Renal cortex interstitium (tissue), 11 donors: ENCODE data around the gene DUSP2. TPM values are rescaled to one million over a fixed set of nuclear protein-coding genes. Genes with fewer than 3 reads are reported as not detected.

Experiments
- DNase-seq, 11 donors: peaks; one replicate each; pipeline ENCODE4 v3.0.0-alpha.2; 2013; ENCODE audit warnings: low read depth in 9 of 11, low spot score in 4 of 11; ENCODE audit errors: extremely low read depth in 1 of 11
- polyA plus RNA-seq, 3 donors: library from polyadenylated mRNA; unstranded; fragments of 120-200 nt; gene quantifications; one replicate each; pipeline ENCODE4 v1.2.1, GENCODE V29; 2013; ENCODE audit not compliant: insufficient read length in 3 of 3

DUSP2 gene
- polyA plus RNA-seq, 3 donors = 2.1 to 8.9 (median 2.9) TPM

DNA sequence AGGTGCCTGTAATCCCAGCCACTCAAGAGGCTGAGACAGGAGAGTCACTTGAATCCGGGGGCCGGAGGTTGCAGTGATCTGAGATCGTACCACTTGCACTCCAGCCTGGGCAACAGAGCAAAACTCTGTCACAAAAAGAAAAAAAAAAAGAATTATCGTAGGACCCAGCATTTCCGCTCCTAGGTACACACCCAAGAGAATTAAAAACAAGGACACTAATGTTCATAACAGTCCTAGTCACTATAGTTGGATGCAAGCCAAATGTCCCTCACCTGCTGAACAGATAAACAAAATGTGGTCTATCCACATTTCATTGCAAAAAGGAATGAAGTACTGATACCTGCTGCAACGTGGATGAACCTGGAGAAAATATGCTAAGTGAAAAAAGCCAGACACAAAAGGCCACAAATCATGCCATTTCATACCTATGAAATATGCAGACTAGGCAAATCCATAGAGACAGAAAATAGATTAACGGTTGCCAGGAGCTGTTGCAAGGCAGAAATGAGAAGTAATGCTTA, 50.1 kb downstream of the DUSP2 start:
- no peak for DNase-seq

DNA sequence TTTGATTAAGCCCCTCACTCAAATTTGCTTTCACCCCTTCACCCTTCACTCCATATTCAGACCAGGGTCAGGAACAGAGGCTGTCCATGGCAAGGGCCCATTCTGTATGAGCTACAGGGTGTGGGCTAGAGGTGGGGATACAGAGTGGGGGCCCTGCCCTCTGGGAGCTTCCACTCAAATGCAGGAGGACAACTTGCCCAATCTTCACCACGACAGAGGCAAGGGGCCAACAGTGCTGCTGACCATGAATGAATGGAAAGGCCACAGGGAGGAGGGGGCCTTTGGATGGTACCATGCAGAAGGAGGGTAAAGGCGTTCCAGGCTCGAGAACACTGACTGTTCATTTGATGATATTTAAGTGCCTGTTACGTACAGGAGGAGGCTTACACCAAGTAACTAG, 51.7 kb downstream of the DUSP2 start:
- DNase-seq = no peak

Other genes starting within 250 kb of the DUSP2 start
- gene ANKRD36C, start 153.6 kb downstream of the DUSP2 start, polyA plus RNA-seq = 10 to 100 TPM; 17.7 to 26.0 (median 18.0) TPM
- gene GPAT2, start 110.5 kb downstream of the DUSP2 start, polyA plus RNA-seq = 1 to 10 TPM in 2 of 3 donors, under 1 TPM in 1; 0.83 to 2.8 (median 1.3) TPM
- 1 to 10 TPM; 4.5 to 4.8 (median 4.5) TPM for gene ADRA2B, start 28.9 kb downstream of the DUSP2 start, polyA plus RNA-seq
- gene ASTL, start 6.9 kb downstream of the DUSP2 start, polyA plus RNA-seq = under 1 TPM; 0.17 to 0.20 (median 0.20) TPM
- gene STARD7, start 63.4 kb upstream of the DUSP2 start, polyA plus RNA-seq = 100 to 1,000 TPM; 135 to 159 (median 141) TPM
- 10 to 100 TPM; 38.3 to 44.0 (median 41.2) TPM for gene TMEM127, start 120.6 kb upstream of the DUSP2 start, polyA plus RNA-seq
- 10 to 100 TPM; 68.1 to 78.8 (median 70.7) TPM for gene CIAO1, start 120.8 kb upstream of the DUSP2 start, polyA plus RNA-seq
- 100 to 1,000 TPM; 187 to 201 (median 193) TPM for gene SNRNP200, start 160.1 kb upstream of the DUSP2 start, polyA plus RNA-seq
- gene ITPRIPL1, start 179.9 kb upstream of the DUSP2 start, polyA plus RNA-seq = 1 to 10 TPM; 3.8 to 5.1 (median 4.4) TPM
- 10 to 100 TPM; 16.1 to 23.8 (median 21.8) TPM for gene NCAPH, start 190.3 kb upstream of the DUSP2 start, polyA plus RNA-seq